A673 (cell line): ENCODE results near the gene ASPSCR1. TPM values are rescaled to one million over a fixed set of nuclear protein-coding genes. Genes with fewer than 3 reads are reported as not detected.

ENCODE experiments used
- BruUV-seq: library from RNA; stranded (reverse); fragments of 400-500 nt; replicated peaks from 2 replicates; lab custom pipeline; 2021; lab: Mats Ljungman, UMichigan
- CTCF ChIA-PET: fragments of 300-600 bp; sonication (Branson Sonifier 250); formaldehyde crosslinking; loops from one replicate; lab custom pipeline; 2022; ENCODE audit warnings: antibody characterized with exemption; lab: Charles Lee
- POLR2A ChIA-PET: fragments of 300-600 bp; sonication (Branson Sonifier 250); formaldehyde crosslinking; loops from one replicate; lab custom pipeline; 2022; ENCODE audit warnings: antibody characterized with exemption; ENCODE audit not compliant: low non-redundant PET; lab: Charles Lee
- DNase-seq: peaks from one replicate; pipeline ENCODE4 v3.0.0-alpha.2; 2015; ENCODE audit warnings: low spot score
- H3K27ac ChIP-seq: fragments of 200-600 bp; sonication (generic); 2 replicates; pipeline ENCODE4 v1.5.1; 2016; ENCODE audit warnings: mixed run types, low read depth, mild to moderate bottlenecking, mixed read lengths, antibody characterized with exemption, low read length; ENCODE audit not compliant: poor library complexity, severe bottlenecking
- H3K27me3 ChIP-seq: fragments of 200-600 bp; sonication (generic); replicated peaks from 2 replicates; pipeline ENCODE4 v1.6.1; 2017; ENCODE audit warnings: mixed run types, low read depth, mild to moderate bottlenecking, mixed read lengths, antibody characterized with exemption, low read length; ENCODE audit not compliant: insufficient read depth, poor library complexity
- H3K36me3 ChIP-seq: fragments of 200-600 bp; sonication (generic); 2 replicates; pipeline ENCODE4 v1.6.1; 2016; ENCODE audit warnings: mixed run types, mild to moderate bottlenecking, mixed read lengths, antibody characterized with exemption, low read length; ENCODE audit not compliant: insufficient read depth, poor library complexity, severe bottlenecking
- H3K4me1 ChIP-seq: fragments of 200-600 bp; sonication (generic); 2 replicates; pipeline ENCODE4 v1.6.1; 2017; ENCODE audit warnings: mixed run types, mild to moderate bottlenecking, mixed read lengths, antibody characterized with exemption, low read length; ENCODE audit not compliant: insufficient read depth, poor library complexity, severe bottlenecking
- H3K4me3 ChIP-seq: fragments of 200-600 bp; sonication (generic); 2 replicates; pipeline ENCODE4 v1.5.1; 2016; ENCODE audit warnings: low read depth, mixed run types, mild to moderate bottlenecking, mixed read lengths, low read length; ENCODE audit not compliant: poor library complexity, severe bottlenecking
- H3K9me3 ChIP-seq: fragments of 200-600 bp; sonication (generic); 2 replicates; pipeline ENCODE4 v1.6.1; 2016; ENCODE audit warnings: mixed run types, low read depth, mild to moderate bottlenecking, mixed read lengths, antibody characterized with exemption, low read length; ENCODE audit not compliant: poor library complexity, severe bottlenecking
- EZH2 ChIP-seq: fragments of 200-600 bp; sonication (generic); IDR thresholded peaks from 2 replicates; pipeline ENCODE4 v1.6.1; 2017; ENCODE audit warnings: borderline replicate concordance, low read depth, mild to moderate bottlenecking, mixed read lengths, antibody characterized with exemption, low read length; ENCODE audit not compliant: poor library complexity, severe bottlenecking
- intact Hi-C: fragments of 100-400 bp; cut with micrococcal nuclease; formaldehyde crosslinking; loops from one replicate; pipeline ENCODE4 v1.10.0; 2022; ENCODE audit not compliant: unreplicated experiment
- total RNA-seq: library from RNA; stranded (reverse); gene quantifications from 2 replicates; pipeline ENCODE4 v1.2.3, GENCODE V29; 2021
- TF ChIP-seq, protein P1 (sequence below): fragments of 300-800, 200-600 bp; sonication (generic); conservative IDR thresholded peaks from 2 replicates; pipeline ENCODE4 v1.5.1; 2017; ENCODE audit warnings: low read depth, mild to moderate bottlenecking, antibody characterized with exemption, low read length, moderate library complexity, mixed read lengths

Gene ASPSCR1
- total RNA-seq, 1 experiment from 2014 or later, result 46.2 TPM

DNA sequence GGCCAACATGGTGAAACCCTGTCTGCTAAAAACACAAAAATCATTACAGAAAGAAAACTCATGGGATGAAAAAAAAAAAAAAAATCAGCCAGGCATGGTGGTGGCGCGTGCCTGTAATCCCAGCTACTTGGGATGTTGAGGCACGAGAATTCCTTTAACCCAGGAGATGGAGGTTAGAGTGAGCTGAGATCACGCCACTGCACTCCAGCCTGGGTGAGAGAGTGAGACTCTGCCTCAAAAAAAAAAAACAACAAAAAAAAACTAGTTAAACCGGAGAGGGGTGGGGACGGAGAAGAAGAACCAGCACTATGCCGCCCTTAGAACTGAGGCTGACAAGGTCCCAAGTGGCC lies 9.1 kb upstream of the ASPSCR1 start:
- BruUV-seq, result no TSS peak
- DNase-seq, result no peak
- POLR2A ChIA-PET, result no interaction called here
- H3K4me3 ChIP-seq, result no peak overlapping the region
- H3K9me3 ChIP-seq, result peaks cover 1% of the 10 kb centered on the region
- no peaks in the 10 kb centered on the region for H3K36me3 ChIP-seq
- CTCF ChIA-PET, result interaction anchor here (1.1 to 1.6 kb wide), 2 partner anchors 9 kb away, joined by 4 read pairs; no protein-coding TSS in a partner anchor
- no peak overlapping the region for H3K27ac ChIP-seq
- intact Hi-C loops, result no loop called here
- peaks cover 7% of the 10 kb centered on the region for H3K4me1 ChIP-seq
- TF ChIP-seq EZH2, result no peak
- TF ChIP-seq, protein P1, sequence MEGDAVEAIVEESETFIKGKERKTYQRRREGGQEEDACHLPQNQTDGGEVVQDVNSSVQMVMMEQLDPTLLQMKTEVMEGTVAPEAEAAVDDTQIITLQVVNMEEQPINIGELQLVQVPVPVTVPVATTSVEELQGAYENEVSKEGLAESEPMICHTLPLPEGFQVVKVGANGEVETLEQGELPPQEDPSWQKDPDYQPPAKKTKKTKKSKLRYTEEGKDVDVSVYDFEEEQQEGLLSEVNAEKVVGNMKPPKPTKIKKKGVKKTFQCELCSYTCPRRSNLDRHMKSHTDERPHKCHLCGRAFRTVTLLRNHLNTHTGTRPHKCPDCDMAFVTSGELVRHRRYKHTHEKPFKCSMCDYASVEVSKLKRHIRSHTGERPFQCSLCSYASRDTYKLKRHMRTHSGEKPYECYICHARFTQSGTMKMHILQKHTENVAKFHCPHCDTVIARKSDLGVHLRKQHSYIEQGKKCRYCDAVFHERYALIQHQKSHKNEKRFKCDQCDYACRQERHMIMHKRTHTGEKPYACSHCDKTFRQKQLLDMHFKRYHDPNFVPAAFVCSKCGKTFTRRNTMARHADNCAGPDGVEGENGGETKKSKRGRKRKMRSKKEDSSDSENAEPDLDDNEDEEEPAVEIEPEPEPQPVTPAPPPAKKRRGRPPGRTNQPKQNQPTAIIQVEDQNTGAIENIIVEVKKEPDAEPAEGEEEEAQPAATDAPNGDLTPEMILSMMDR, result no peak
- no peaks in the 10 kb centered on the region for H3K27me3 ChIP-seq

GRCh38 chr17:81968850-81969812 lies 8.3 kb upstream of the ASPSCR1 start:
- Histone ChIP-seq H3K4me3 (no peak overlapping the region), H3K27me3 (no peaks in the 10 kb centered on the region), H3K36me3 (no peaks in the 10 kb centered on the region), H3K4me1 (peaks cover 7% of the 10 kb centered on the region), H3K27ac (no peak overlapping the region), H3K9me3 (peaks cover 3% of the 10 kb centered on the region)
- no peak for DNase-seq
- no TSS peak for BruUV-seq
- TF ChIP-seq, protein P1, result no peak
- TF ChIP-seq EZH2, result no peak
- CTCF ChIA-PET, result interaction anchor here (1.1 kb wide), 1 partner anchor 9 kb away, joined by 4 read pairs; no protein-coding TSS in a partner anchor
- POLR2A ChIA-PET, result no interaction called here
- intact Hi-C loops, result no loop called here

DNA sequence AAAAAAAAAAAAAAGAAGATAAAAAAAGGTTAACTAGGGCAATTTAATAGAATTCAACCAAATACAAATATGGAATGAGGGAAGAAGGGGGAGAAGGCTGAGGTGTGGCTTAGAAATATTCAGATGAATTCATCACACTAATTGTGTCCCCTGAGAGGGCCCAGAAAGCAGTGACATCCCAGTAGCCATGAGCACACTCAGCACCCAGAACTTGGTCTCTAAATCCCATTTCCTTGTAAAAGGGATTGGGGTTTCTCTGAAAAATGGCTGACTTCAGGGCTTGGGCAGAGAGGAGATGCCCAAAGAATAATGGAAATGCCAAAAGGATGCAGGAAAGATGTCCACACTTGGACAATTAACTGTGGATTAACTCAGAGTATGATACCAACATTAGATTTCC lies 4.0 kb upstream of the ASPSCR1 start:
- Histone ChIP-seq H3K4me3 (no peak overlapping the region), H3K9me3 (peaks cover 3% of the 10 kb centered on the region), H3K36me3 (no peaks in the 10 kb centered on the region), H3K27me3 (no peaks in the 10 kb centered on the region), H3K27ac (no peak overlapping the region), H3K4me1 (no peaks in the 10 kb centered on the region)
- intact Hi-C loops, result no loop called here
- BruUV-seq, result no TSS peak
- no peak for TF ChIP-seq EZH2
- TF ChIP-seq, protein P1, result no peak
- DNase-seq, result no peak
- CTCF ChIA-PET, result interaction anchor here (0.7 kb wide), 1 partner anchor 155 kb away, joined by 12 read pairs; no protein-coding TSS in a partner anchor
- POLR2A ChIA-PET, result no interaction called here
